LNCaP clone FGC (cell line): ENCODE measurements around the gene ZNF317.

Experiments used
- DNase-seq: peaks from one replicate; pipeline ENCODE4 v3.0.0-alpha.2; 2011; ENCODE audit warnings: low read depth
- H3K4me3 ChIP-seq: 2 replicates; pipeline ENCODE4 v1.5.1; 2011; ENCODE audit warnings: mild to moderate bottlenecking, low read depth, low read length, control low read depth
- CTCF ChIP-seq: IDR thresholded peaks from 2 replicates; pipeline ENCODE4 v1.5.1; 2012; ENCODE audit warnings: mild to moderate bottlenecking; ENCODE audit not compliant: control insufficient read depth, insufficient read depth; ENCODE audit errors: extremely low read depth

ZNF317 gene

GRCh38 chr19:9150650-9151049 is 10.5 kb downstream of the ZNF317 start:
- DNase-seq = no peak
- no peak overlapping the region for H3K4me3 ChIP-seq
- TF ChIP-seq CTCF = no peak

- TF ChIP-seq CTCF = no peak
- H3K4me3 ChIP-seq = no peak overlapping the region
- no peak for DNase-seq
Observed at GRCh38 chr19:9151367-9151766, 11.2 kb downstream of the ZNF317 start.

GRCh38 chr19:9155591-9155990 is 15.4 kb downstream of the ZNF317 start:
- TF ChIP-seq CTCF = no peak
- no peak for DNase-seq
- H3K4me3 ChIP-seq = no peak overlapping the region

- no peak for DNase-seq
- no peak overlapping the region for H3K4me3 ChIP-seq
- TF ChIP-seq CTCF = no peak
Observed at GRCh38 chr19:9156304-9156703, 16.1 kb downstream of the ZNF317 start.

- H3K4me3 ChIP-seq = no peak overlapping the region
- TF ChIP-seq CTCF = no peak
- no peak for DNase-seq
Observed at GRCh38 chr19:9159891-9160290, 19.7 kb downstream of the ZNF317 start.

GRCh38 chr19:9161427-9161826 is 21.2 kb downstream of the ZNF317 start:
- H3K4me3 ChIP-seq = no peak overlapping the region
- no peak for TF ChIP-seq CTCF
- no peak for DNase-seq

GRCh38 chr19:9165261-9165660 is 25.1 kb downstream of the ZNF317 start:
- DNase-seq = no peak
- no peak overlapping the region for H3K4me3 ChIP-seq
- no peak for TF ChIP-seq CTCF
